Body of pancreas (tissue), 4 donors: ENCODE results near the gene MFSD2A.

Experiments used
- POLR2A ChIP-seq, 3 donors: fragments of 450-650 bp; IDR thresholded peaks; one replicate each; pipeline ENCODE4 v1.6.1; 2016; ENCODE audit warnings: antibody characterized with exemption in 3 of 3, mild to moderate bottlenecking in 2 of 3
- TF ChIP-seq, protein P1 (sequence below), 7 experiments: fragments of 450-650 bp in 4 of 7; fragments of 200-600 bp in 3 of 7; sonication (generic) in 3 of 7; IDR thresholded peaks; one replicate each; pipeline ENCODE4 v1.5.1; 2016 to 2019; ENCODE audit warnings: antibody characterized with exemption in 7 of 7

GRCh38 chr1:39919545-39919944, 35.4 kb upstream of the MFSD2A start:
- no peak for TF ChIP-seq POLR2A (IDR thresholded peaks at IDR 0.05)
- TF ChIP-seq, protein P1, sequence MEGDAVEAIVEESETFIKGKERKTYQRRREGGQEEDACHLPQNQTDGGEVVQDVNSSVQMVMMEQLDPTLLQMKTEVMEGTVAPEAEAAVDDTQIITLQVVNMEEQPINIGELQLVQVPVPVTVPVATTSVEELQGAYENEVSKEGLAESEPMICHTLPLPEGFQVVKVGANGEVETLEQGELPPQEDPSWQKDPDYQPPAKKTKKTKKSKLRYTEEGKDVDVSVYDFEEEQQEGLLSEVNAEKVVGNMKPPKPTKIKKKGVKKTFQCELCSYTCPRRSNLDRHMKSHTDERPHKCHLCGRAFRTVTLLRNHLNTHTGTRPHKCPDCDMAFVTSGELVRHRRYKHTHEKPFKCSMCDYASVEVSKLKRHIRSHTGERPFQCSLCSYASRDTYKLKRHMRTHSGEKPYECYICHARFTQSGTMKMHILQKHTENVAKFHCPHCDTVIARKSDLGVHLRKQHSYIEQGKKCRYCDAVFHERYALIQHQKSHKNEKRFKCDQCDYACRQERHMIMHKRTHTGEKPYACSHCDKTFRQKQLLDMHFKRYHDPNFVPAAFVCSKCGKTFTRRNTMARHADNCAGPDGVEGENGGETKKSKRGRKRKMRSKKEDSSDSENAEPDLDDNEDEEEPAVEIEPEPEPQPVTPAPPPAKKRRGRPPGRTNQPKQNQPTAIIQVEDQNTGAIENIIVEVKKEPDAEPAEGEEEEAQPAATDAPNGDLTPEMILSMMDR (IDR thresholded peaks at IDR 0.05), result peak; percentile 46 to 86 (median 77)
